Sigmoid colon (tissue), 7 donors: ENCODE measurements around the gene SIRT2. TPM values are rescaled to one million over a fixed set of nuclear protein-coding genes. Genes with fewer than 3 reads are reported as not detected.

ENCODE experiments used
- DNase-seq: peaks from one replicate; pipeline ENCODE4 v3.0.0-alpha.2; 2019
- H3K27ac ChIP-seq, 4 donors: fragments of 200-600 bp; sonication (generic); one replicate each; pipeline ENCODE4 v1.5.1; 2016 to 2019; ENCODE audit warnings: mild to moderate bottlenecking in 1 of 4
- H3K27me3 ChIP-seq, 3 donors: fragments of 200-600 bp; sonication (generic); one replicate each; pipeline ENCODE4 v1.5.1; 2019; ENCODE audit warnings: mild to moderate bottlenecking in 1 of 3
- H3K36me3 ChIP-seq, 4 donors: fragments of 200-600 bp; sonication (generic); one replicate each; pipeline ENCODE4 v1.5.1; 2016 to 2019
- H3K4me1 ChIP-seq, 4 donors: fragments of 200-600 bp; sonication (generic); one replicate each; pipeline ENCODE4 v1.5.1; 2017 to 2019
- H3K4me3 ChIP-seq, 4 donors: fragments of 200-600 bp; sonication (generic); one replicate each; pipeline ENCODE4 v1.5.1; 2017 to 2019; ENCODE audit warnings: mild to moderate bottlenecking in 2 of 4, moderate library complexity in 1 of 4
- H3K9me3 ChIP-seq, 4 donors: fragments of 200-600 bp in 3 of 4; sonication (generic) in 3 of 4; one replicate each; pipeline versions ENCODE4 v1.5.1 to v1.6.1; 2013 to 2019
- CTCF ChIP-seq, 4 experiments: fragments of 450-650 bp in 3 of 4; fragments of 200-600 bp in 1 of 4; IDR thresholded peaks; one replicate each; pipeline ENCODE4 v1.5.1; 2016 to 2019; ENCODE audit warnings: antibody characterized with exemption in 4 of 4, mild to moderate bottlenecking in 3 of 4, moderate library complexity in 2 of 4
- EP300 ChIP-seq, 4 donors: sonication (generic); formaldehyde crosslinking; IDR thresholded peaks; one replicate each; pipeline ENCODE4 v1.6.1; 2017; ENCODE audit warnings: antibody characterized with exemption in 4 of 4
- POLR2A ChIP-seq, 2 donors: fragments of 450-650 bp; IDR thresholded peaks; one replicate each; pipeline ENCODE4 v1.6.1; 2016; ENCODE audit warnings: antibody characterized with exemption in 2 of 2, mild to moderate bottlenecking in 2 of 2, moderate library complexity in 2 of 2
- POLR2AphosphoS5 ChIP-seq, 4 donors: sonication (generic); formaldehyde crosslinking; IDR thresholded peaks; one replicate each; pipeline ENCODE4 v1.6.1; 2017; ENCODE audit warnings: antibody characterized with exemption in 4 of 4
- WGBS, 2 donors: extraction: QIAGEN DNeasy Blood & Tissue Kit; methylation state at CpG; one replicate each; pipeline ENCODE4 v1.1.7; 2013; 5-methylcytosine and 5-hydroxymethylcytosine counted together
- intact Hi-C: fragments of 100-400 bp; cut with DNase I; formaldehyde crosslinking; loops from one replicate; pipeline ENCODE4 v1.15.1; 2023
- polyA plus RNA-seq, 3 donors: library from polyadenylated mRNA; stranded (reverse); fragments of 200-250 nt; gene quantifications; one replicate each; pipeline ENCODE4 v1.2.3, GENCODE V29; 2013
- total RNA-seq, 4 donors: library from RNA; depleted of rRNA; stranded (reverse); fragments of >200 nt; gene quantifications; one replicate each; pipeline ENCODE4 v1.1.0, GENCODE V29; 2016
- donor health status: healthy with polysubstance abuse.
- donor health status: Bipolar disorder and iron deficiency.
- donor health status: healthy.

The SIRT2 gene
- total and polyA plus RNA-seq, 7 donors: 36.2 to 92.7 (median 65.5) TPM

GRCh38 chr19:38842439-38843174 lies 56.8 kb downstream of the SIRT2 start:
- Histone ChIP-seq H3K4me1 (peaks cover 0 to 39% (median 27%) of the 10 kb centered on the region in 4 donors), H3K9me3 (no peaks in the 10 kb centered on the region), H3K27me3 (no peaks in the 10 kb centered on the region), H3K4me3 (no peak overlapping the region), H3K36me3 (peaks cover 88 to 100% (median 98%) of the 10 kb centered on the region in 4 donors), H3K27ac (no peak overlapping the region)
- WGBS, 2 donors: 72 to 90% methylated on average over 17 of the region's 17 CpGs
- no peak for DNase-seq
- no peak for TF ChIP-seq CTCF (IDR thresholded peaks at IDR 0.05)
- TF ChIP-seq POLR2AphosphoS5 (IDR thresholded peaks at IDR 0.05): no peak
- TF ChIP-seq POLR2A (IDR thresholded peaks at IDR 0.05): no peak
- no peak for TF ChIP-seq EP300 (IDR thresholded peaks at IDR 0.05)
- intact Hi-C loops: no loop called here

- WGBS, 2 donors: 76 to 93% methylated on average over 19 of the region's 19 CpGs
- Histone ChIP-seq H3K4me1 (peaks cover 0 to 32% (median 21%) of the 10 kb centered on the region in 4 donors), H3K4me3 (no peak overlapping the region), H3K36me3 (peaks cover 92 to 100% (median 99%) of the 10 kb centered on the region in 4 donors), H3K9me3 (no peaks in the 10 kb centered on the region), H3K27ac (no peak overlapping the region), H3K27me3 (no peaks in the 10 kb centered on the region)
- intact Hi-C loops: no loop called here
- no peak for TF ChIP-seq POLR2AphosphoS5 (IDR thresholded peaks at IDR 0.05)
- no peak for TF ChIP-seq POLR2A (IDR thresholded peaks at IDR 0.05)
- DNase-seq: no peak
These were observed 57.5 kb downstream of the SIRT2 start for GRCh38 chr19:38841787-38842438.

GRCh38 chr19:38841180-38841766 lies 58.1 kb downstream of the SIRT2 start:
- no peaks in the 10 kb centered on the region for H3K27me3 ChIP-seq
- H3K27ac ChIP-seq: peak overlapping the region in 2 of 4 donors; percentile 14 to 35
- H3K4me3 ChIP-seq: no peak overlapping the region
- intact Hi-C loops: no loop called here
- H3K36me3 ChIP-seq: peaks cover 87 to 100% (median 97%) of the 10 kb centered on the region in 4 donors
- DNase-seq: no peak
- TF ChIP-seq CTCF (IDR thresholded peaks at IDR 0.05): no peak
- no peak for TF ChIP-seq POLR2A (IDR thresholded peaks at IDR 0.05)
- no peak for TF ChIP-seq POLR2AphosphoS5 (IDR thresholded peaks at IDR 0.05)
- TF ChIP-seq EP300 (IDR thresholded peaks at IDR 0.05): no peak
- 89 to 93% methylated on average over 12 of the region's 12 CpGs for WGBS, 2 donors
- H3K4me1 ChIP-seq: peaks cover 0 to 26% (median 14%) of the 10 kb centered on the region in 4 donors
- no peaks in the 10 kb centered on the region for H3K9me3 ChIP-seq

GRCh38 chr19:38840583-38840968 lies 58.8 kb downstream of the SIRT2 start:
- H3K4me3 ChIP-seq: no peak overlapping the region
- intact Hi-C loops: no loop called here
- peak overlapping the region in 2 of 4 donors; percentile 14 to 35 for H3K27ac ChIP-seq
- peaks cover 0 to 26% (median 12%) of the 10 kb centered on the region in 4 donors for H3K4me1 ChIP-seq
- no peak for TF ChIP-seq CTCF (IDR thresholded peaks at IDR 0.05)
- TF ChIP-seq POLR2A (IDR thresholded peaks at IDR 0.05): no peak
- TF ChIP-seq EP300 (IDR thresholded peaks at IDR 0.05): no peak
- no peak for TF ChIP-seq POLR2AphosphoS5 (IDR thresholded peaks at IDR 0.05)
- H3K27me3 ChIP-seq: no peaks in the 10 kb centered on the region
- 92% methylated on average over 5 of the region's 5 CpGs for WGBS, 2 donors
- no peaks in the 10 kb centered on the region for H3K9me3 ChIP-seq
- DNase-seq: no peak
- peaks cover 81 to 100% (median 92%) of the 10 kb centered on the region in 4 donors for H3K36me3 ChIP-seq
